B cell (primary cell): ENCODE measurements around the gene NKX3-2. TPM values are rescaled to one million over a fixed set of nuclear protein-coding genes. Genes with fewer than 3 reads are reported as not detected.

Source experiments
- ATAC-seq: fragments of 200-7000 bp; cut with Tn5 transposase; one replicate; pipeline ENCODE4 v1.10.0; 2021; ENCODE audit warnings: low read depth, mild to moderate bottlenecking, moderate number of reproducible peaks, moderate library complexity
- CTCF ChIA-PET: fragments of 350-600 bp; sonication (Branson Sonifier 250); formaldehyde crosslinking; loops from one replicate; lab custom pipeline; 2021; ENCODE audit warnings: antibody characterized with exemption, inconsistent platforms; lab: Charles Lee
- POLR2A ChIA-PET: fragments of 350-600 bp; sonication (Branson Sonifier 250); formaldehyde crosslinking; loops from one replicate; lab custom pipeline; 2021; ENCODE audit warnings: antibody characterized with exemption; lab: Charles Lee
- DNase-seq: peaks from one replicate; pipeline ENCODE4 v3.0.0; 2013
- H2AFZ ChIP-seq: 2 replicates; pipeline ENCODE4 v1.6.1; 2012; ENCODE audit warnings: mild to moderate bottlenecking, low read depth, low read length; ENCODE audit not compliant: insufficient read depth, poor library complexity, severe bottlenecking
- H3K27ac ChIP-seq, 2 donors: 1 replicate in 1 of 2; 2 replicates in 1 of 2; pipeline ENCODE4 v1.5.1; 2012 to 2013; ENCODE audit warnings: low read length in 2 of 2, mild to moderate bottlenecking in 2 of 2, moderate library complexity in 1 of 2
- H3K27me3 ChIP-seq, 4 experiments: fragments of 200-600 bp in 1 of 4; sonication (generic) in 1 of 4; replicated peaks in 1 of 4; 1 replicate in 2 of 4; 2 replicates in 2 of 4; pipeline versions ENCODE4 v1.6.1 to v1.7.0; 2013 to 2016; ENCODE audit warnings: low read length in 3 of 4, mild to moderate bottlenecking in 2 of 4, mixed read lengths in 1 of 4, moderate library complexity in 1 of 4; ENCODE audit not compliant: insufficient read depth in 4 of 4, control insufficient read depth in 3 of 4; ENCODE audit errors: control extremely low read depth in 1 of 4
- H3K36me3 ChIP-seq, 2 experiments: replicated peaks in 1 of 2; 1 replicate in 1 of 2; 2 replicates in 1 of 2; pipeline versions ENCODE4 v1.6.1 to v1.7.1; 2013; ENCODE audit warnings: low read length in 1 of 2; ENCODE audit not compliant: insufficient read depth in 2 of 2, control insufficient read depth in 1 of 2; ENCODE audit errors: control extremely low read depth in 1 of 2, extremely low read depth in 1 of 2
- H3K4me1 ChIP-seq, 2 donors: fragments of 200-600 bp in 1 of 2; sonication (generic) in 1 of 2; 1 replicate in 1 of 2; 2 replicates in 1 of 2; pipeline versions ENCODE4 v1.5.1 to v1.6.1; 2013 to 2017; ENCODE audit warnings: low read length in 2 of 2; ENCODE audit not compliant: control insufficient read depth in 2 of 2, insufficient read depth in 2 of 2
- H3K4me2 ChIP-seq: replicated peaks from 2 replicates; pipeline ENCODE3; 2012; ENCODE audit warnings: mild to moderate bottlenecking, low read depth, low read length; ENCODE audit not compliant: poor library complexity, severe bottlenecking
- H3K4me3 ChIP-seq, 5 experiments: fragments of 200-600 bp in 1 of 5; sonication (generic) in 1 of 5; 1 replicate in 3 of 5; 2 replicates in 2 of 5; pipeline versions ENCODE4 v1.5.1 to v1.7.0; 2011 to 2016; ENCODE audit warnings: low read length in 4 of 5, mild to moderate bottlenecking in 4 of 5, low read depth in 2 of 5, control low read depth in 1 of 5, moderate library complexity in 1 of 5; ENCODE audit not compliant: insufficient read depth in 1 of 5; ENCODE audit errors: control extremely low read depth in 1 of 5, extremely low read depth in 1 of 5
- H3K79me2 ChIP-seq: fragments of 200-600 bp; sonication (generic); one replicate; pipeline ENCODE4 v1.6.0; 2016; ENCODE audit warnings: low read length; ENCODE audit not compliant: control insufficient read depth, insufficient read depth
- H3K9ac ChIP-seq: fragments of 200-600 bp; sonication (generic); 2 replicates; pipeline ENCODE4 v1.6.1; 2017; ENCODE audit warnings: mild to moderate bottlenecking, low read length, moderate library complexity
- H3K9me3 ChIP-seq, 3 donors: one replicate each; pipeline versions ENCODE4 v1.6.1 to v1.7.1; 2013; ENCODE audit warnings: low read length in 2 of 3; ENCODE audit not compliant: control insufficient read depth in 2 of 3, insufficient read depth in 1 of 3; ENCODE audit errors: control extremely low read depth in 1 of 3
- H4K20me1 ChIP-seq: 2 replicates; pipeline ENCODE4 v1.6.0; 2012; ENCODE audit warnings: mild to moderate bottlenecking, low read length; ENCODE audit not compliant: insufficient read depth, control insufficient read depth, poor library complexity, severe bottlenecking
- H3K27ac Mint-ChIP-seq: one replicate; pipeline ENCODE4 v1.8.0; 2021; ENCODE audit warnings: mixed read lengths
- H3K27me3 Mint-ChIP-seq: one replicate; pipeline ENCODE4 v1.8.0; 2021; ENCODE audit warnings: mixed read lengths
- H3K4me1 Mint-ChIP-seq: one replicate; pipeline ENCODE4 v1.8.0; 2021; ENCODE audit warnings: mixed read lengths
- H3K4me3 Mint-ChIP-seq: one replicate; pipeline ENCODE4 v1.8.0; 2021; ENCODE audit warnings: mixed read lengths
- H3K9me3 Mint-ChIP-seq: one replicate; pipeline ENCODE4 v1.8.0; 2022; ENCODE audit warnings: mixed read lengths; ENCODE audit not compliant: insufficient read depth
- CTCF ChIP-seq: fragments of 200-600 bp; IDR thresholded peaks from one replicate; pipeline ENCODE4 v1.8.0; 2022; ENCODE audit warnings: antibody characterized with exemption, mild to moderate bottlenecking
- EZH2 ChIP-seq: IDR thresholded peaks from 2 replicates; pipeline ENCODE4 v1.6.1; 2012; ENCODE audit warnings: borderline replicate concordance, low read depth, mild to moderate bottlenecking, moderate library complexity, low read length; ENCODE audit not compliant: insufficient read depth, poor library complexity, severe bottlenecking
- WGBS: methylation state at CpG from one replicate; pipeline ENCODE4 v1.1.5; 2013; ENCODE audit warnings: missing lambda C conversion rate; ENCODE audit not compliant: insufficient coverage; 5-methylcytosine and 5-hydroxymethylcytosine counted together
- intact Hi-C: fragments of 100-400 bp; cut with micrococcal nuclease; formaldehyde crosslinking; loops from one replicate; pipeline ENCODE4 v1.10.0; 2022
- polyA plus RNA-seq: library from polyadenylated mRNA; depleted of rRNA; stranded (reverse); fragments of >200 nt; gene quantifications from 2 replicates; pipeline ENCODE4 v1.2.3, GENCODE V29; 2012
- total RNA-seq, 2 donors: library from RNA; stranded (reverse); fragments of 120-200 nt in 1 of 2; gene quantifications; 1 replicate in 1 of 2; 2 replicates in 1 of 2; pipeline versions ENCODE4 v1.2.3 to v1.2.4, GENCODE V29; 2013 to 2022

Gene NKX3-2
- total and polyA plus RNA-seq, 2 donors (not counting 1 experiment from before 2014, with no cell fraction given): not detected

- H3K4me1 Mint-ChIP-seq: peaks cover 21% of the 10 kb centered on the region
- CTCF ChIA-PET: interaction anchor here (3.1 kb wide), 1 partner anchor 13 kb away, joined by 9 read pairs; no protein-coding TSS in a partner anchor
Observed at GRCh38 chr4:13539619-13540445, 4.5 kb downstream of the NKX3-2 start.

More at GRCh38 chr4:13539619-13540445, 4.5 kb downstream of the NKX3-2 start:
- peaks cover 1 to 95% (median 47%) of the 10 kb centered on the region in 3 donors for H3K9me3 ChIP-seq
- no peak overlapping the region for H3K4me3 ChIP-seq
- 12% methylated on average over 37 of the region's 42 CpGs for WGBS
- Mint-ChIP-seq H3K9me3 (peaks cover 7% of the 10 kb centered on the region), H3K27ac (peak overlapping the region; percentile 32), H3K27me3 (peaks cover 62% of the 10 kb centered on the region), H3K4me3 (peak overlapping the region; percentile 10)
- TF ChIP-seq CTCF: no peak
- TF ChIP-seq EZH2: no peak
- no peak for ATAC-seq
- no peak overlapping the region for H3K9ac ChIP-seq
- POLR2A ChIA-PET: interaction anchor here (0.6 kb wide), 1 partner anchor 82 kb away, joined by 7 read pairs; no protein-coding TSS in a partner anchor
- H3K4me2 ChIP-seq: peak overlapping the region; percentile 26
- intact Hi-C loops: no loop called here
- H3K27me3 ChIP-seq: peaks cover 0 to 98% (median 87%) of the 10 kb centered on the region in 4 experiments
- no peak overlapping the region for H3K27ac ChIP-seq
- peak; percentile 37 for DNase-seq
- no peaks in the 10 kb centered on the region for H4K20me1 ChIP-seq
- H3K36me3 ChIP-seq: no peaks in the 10 kb centered on the region
- H3K4me1 ChIP-seq: peaks cover 55 to 74% of the 10 kb centered on the region in 2 donors
- H3K79me2 ChIP-seq: no peaks in the 10 kb centered on the region
- no peak overlapping the region for H2AFZ ChIP-seq
